Spleen (tissue), 11 donors: ENCODE results near the gene CCNH. TPM values are rescaled to one million over a fixed set of nuclear protein-coding genes. Genes with fewer than 3 reads are reported as not detected.

Experiments
- DNase-seq: peaks from one replicate; pipeline ENCODE4 v3.0.0-alpha.2; 2020
- H3K27ac ChIP-seq, 8 donors: fragments of 200-600 bp; sonication (generic) in 7 of 8; 1 replicate in 4 of 8; 2 replicates in 4 of 8; pipeline versions ENCODE4 v1.5.0 to v1.8.0; 2016 to 2021; ENCODE audit warnings: inconsistent platforms in 4 of 8, mild to moderate bottlenecking in 4 of 8, moderate library complexity in 1 of 8
- H3K27me3 ChIP-seq, 7 donors: fragments of 200-600 bp; sonication (generic) in 6 of 7; replicated peaks in 1 of 7; 1 replicate in 4 of 7; 2 replicates in 3 of 7; pipeline versions ENCODE4 v1.5.0 to v1.8.0; 2016 to 2021; ENCODE audit warnings: inconsistent platforms in 3 of 7, mild to moderate bottlenecking in 1 of 7
- H3K36me3 ChIP-seq, 6 donors: fragments of 200-600 bp; sonication (generic) in 5 of 6; 1 replicate in 4 of 6; 2 replicates in 2 of 6; pipeline versions ENCODE4 v1.5.0 to v1.8.0; 2016 to 2021; ENCODE audit warnings: inconsistent platforms in 2 of 6
- H3K4me1 ChIP-seq, 6 donors: fragments of 200-600 bp; sonication (generic) in 5 of 6; 1 replicate in 3 of 6; 2 replicates in 3 of 6; pipeline versions ENCODE4 v1.5.0 to v1.8.0; 2016 to 2021; ENCODE audit warnings: inconsistent platforms in 3 of 6
- H3K4me3 ChIP-seq, 8 donors: fragments of 200-600 bp; sonication (generic) in 7 of 8; 1 replicate in 4 of 8; 2 replicates in 4 of 8; pipeline versions ENCODE4 v1.5.0 to v1.8.0; 2016 to 2021; ENCODE audit warnings: inconsistent platforms in 4 of 8, mild to moderate bottlenecking in 4 of 8, moderate library complexity in 2 of 8
- H3K9me3 ChIP-seq, 8 donors: fragments of 200-600 bp; sonication (generic) in 7 of 8; 1 replicate in 4 of 8; 2 replicates in 4 of 8; pipeline versions ENCODE4 v1.5.0 to v1.8.0; 2016 to 2021; ENCODE audit warnings: inconsistent platforms in 4 of 8
- POLR2A ChIP-seq, 3 donors: fragments of 450-650 bp; IDR thresholded peaks; one replicate each; pipeline ENCODE4 v1.5.1; 2017; ENCODE audit warnings: antibody characterized with exemption in 3 of 3, mild to moderate bottlenecking in 1 of 3
- POLR2AphosphoS5 ChIP-seq, 3 donors: sonication (generic); formaldehyde crosslinking; IDR thresholded peaks; one replicate each; pipeline ENCODE4 v1.5.1; 2017; ENCODE audit warnings: antibody characterized with exemption in 3 of 3
- WGBS, 5 donors: extraction: QIAGEN DNeasy Blood & Tissue Kit in 3 of 5; methylation state at CpG; one replicate each; pipeline versions ENCODE4 v1.1.5 to v1.1.7; 2013 to 2018; 5-methylcytosine and 5-hydroxymethylcytosine counted together
- intact Hi-C: fragments of 100-400 bp; cut with DNase I; formaldehyde crosslinking; loops from one replicate; pipeline ENCODE4 v1.15.0; 2023; ENCODE audit warnings: low total_unique reads
- polyA plus RNA-seq, 3 donors: library from polyadenylated mRNA; stranded (reverse); fragments of 200-250 nt; gene quantifications; one replicate each; pipeline ENCODE4 v1.2.1, GENCODE V29; 2013
- total RNA-seq, 7 donors: library from RNA; depleted of rRNA in 3 of 7; stranded (reverse); fragments of >200 nt in 3 of 7; fragmentation: NEBNext Ultra II Directional in 4 of 7; extraction: Animal tissue kit (Norgen Biotek cat#: 25700) in 4 of 7; gene quantifications; one replicate each; pipeline versions ENCODE4 v1.1.0 to v1.2.1, GENCODE V29; 2016 to 2021
- TF ChIP-seq, protein P1 (sequence below), 11 experiments: fragments of 200-600 bp in 7 of 11; fragments of 450-650 bp in 4 of 11; sonication (generic) in 4 of 11; IDR thresholded peaks in 8 of 11; conservative IDR thresholded peaks in 3 of 11; 1 replicate in 7 of 11; 2 replicates in 4 of 11; pipeline versions ENCODE4 v1.4.0 to v1.8.0; 2016 to 2021; ENCODE audit warnings: antibody characterized with exemption in 11 of 11, inconsistent platforms in 4 of 11, mild to moderate bottlenecking in 1 of 11
- donor health status: healthy with polysubstance abuse.
- donor health status: DM: no; HTN: no; CAD: no; lungs with moderate emphysema.
- donor health status: DM: no; HTN: no; CAD: no.
- donor health status: Bipolar disorder and iron deficiency.
- donor health status: healthy.
- donor health status: DM: no; HTN: no; CAD: no.
- donor health status: DM: yes; HTN: yes; CAD: no.

CCNH gene
- total and polyA plus RNA-seq, 10 donors: 32.5 to 188 (median 70.8) TPM

DNA sequence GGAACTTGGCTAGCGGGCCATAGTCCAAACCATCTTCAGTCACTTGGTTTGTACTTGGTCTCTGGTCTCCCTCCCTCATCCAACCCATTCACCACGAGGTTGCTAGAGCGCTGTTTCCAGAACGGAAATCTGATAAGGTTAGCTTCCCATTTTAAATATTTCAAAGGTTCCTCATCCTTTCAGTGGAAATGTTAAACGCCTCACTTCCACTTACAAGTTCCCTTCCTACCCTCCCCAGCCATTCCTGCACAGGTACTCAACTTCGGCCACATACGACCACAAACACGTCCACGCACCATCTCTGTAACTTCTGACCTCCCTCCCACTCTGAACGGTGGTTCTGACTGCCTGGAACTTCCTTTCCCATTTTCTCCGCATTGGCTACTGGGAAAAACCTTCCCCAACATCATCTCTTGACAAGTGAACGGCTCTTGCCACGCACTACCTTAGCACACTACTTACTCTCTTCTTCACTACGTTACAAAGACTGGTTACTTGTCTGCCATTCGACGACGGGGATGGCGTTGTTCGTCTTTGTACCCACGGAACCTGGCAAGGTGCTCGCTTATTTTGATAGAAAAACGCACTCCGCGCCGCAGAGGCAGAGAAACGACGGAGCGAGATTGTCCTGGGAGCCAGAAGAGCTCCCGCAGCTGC is 629 bp downstream of the CCNH start:
- intact Hi-C loops: loop anchor here (10.0 kb wide), 1 partner anchor 797 kb away; the partner anchor contains the start of gene COX7C
- peaks cover 0 to 40% (median 27%) of the 10 kb centered on the region in 6 donors for H3K36me3 ChIP-seq
- TF ChIP-seq POLR2AphosphoS5 (IDR thresholded peaks at IDR 0.05) (peak in 1 of 3 donors; percentile 3), POLR2A (IDR thresholded peaks at IDR 0.05) (no peak)
- TF ChIP-seq, protein P1, sequence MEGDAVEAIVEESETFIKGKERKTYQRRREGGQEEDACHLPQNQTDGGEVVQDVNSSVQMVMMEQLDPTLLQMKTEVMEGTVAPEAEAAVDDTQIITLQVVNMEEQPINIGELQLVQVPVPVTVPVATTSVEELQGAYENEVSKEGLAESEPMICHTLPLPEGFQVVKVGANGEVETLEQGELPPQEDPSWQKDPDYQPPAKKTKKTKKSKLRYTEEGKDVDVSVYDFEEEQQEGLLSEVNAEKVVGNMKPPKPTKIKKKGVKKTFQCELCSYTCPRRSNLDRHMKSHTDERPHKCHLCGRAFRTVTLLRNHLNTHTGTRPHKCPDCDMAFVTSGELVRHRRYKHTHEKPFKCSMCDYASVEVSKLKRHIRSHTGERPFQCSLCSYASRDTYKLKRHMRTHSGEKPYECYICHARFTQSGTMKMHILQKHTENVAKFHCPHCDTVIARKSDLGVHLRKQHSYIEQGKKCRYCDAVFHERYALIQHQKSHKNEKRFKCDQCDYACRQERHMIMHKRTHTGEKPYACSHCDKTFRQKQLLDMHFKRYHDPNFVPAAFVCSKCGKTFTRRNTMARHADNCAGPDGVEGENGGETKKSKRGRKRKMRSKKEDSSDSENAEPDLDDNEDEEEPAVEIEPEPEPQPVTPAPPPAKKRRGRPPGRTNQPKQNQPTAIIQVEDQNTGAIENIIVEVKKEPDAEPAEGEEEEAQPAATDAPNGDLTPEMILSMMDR (IDR thresholded peaks at IDR 0.05 in 8 of 11, conservative IDR thresholded peaks at IDR 0.05 in 3 of 11): no peak
- H3K4me3 ChIP-seq: peak overlapping the region; percentile 35 to 82 (median 66)
- no peaks in the 10 kb centered on the region for H3K9me3 ChIP-seq
- H3K27ac ChIP-seq: peak overlapping the region; percentile 73 to 99 (median 98)
- DNase-seq: no peak
- H3K27me3 ChIP-seq: no peaks in the 10 kb centered on the region
- 0 to 1% (median 0%) methylated on average over 28 to 29 of the region's 29 CpGs for WGBS, 5 donors
- H3K4me1 ChIP-seq: peaks cover 24 to 56% (median 41%) of the 10 kb centered on the region in 6 donors

GRCh38 chr5:87411586-87411972 is 1.2 kb downstream of the CCNH start:
- peak overlapping the region; percentile 73 to 99 (median 98) for H3K27ac ChIP-seq
- peak overlapping the region; percentile 35 to 82 (median 66) for H3K4me3 ChIP-seq
- no peaks in the 10 kb centered on the region for H3K27me3 ChIP-seq
- H3K9me3 ChIP-seq: no peaks in the 10 kb centered on the region
- peaks cover 24 to 61% (median 41%) of the 10 kb centered on the region in 6 donors for H3K4me1 ChIP-seq
- 5 to 15% (median 7%) methylated on average over 5 of the region's 5 CpGs for WGBS, 5 donors
- TF ChIP-seq, protein P1 (IDR thresholded peaks at IDR 0.05 in 8 of 11, conservative IDR thresholded peaks at IDR 0.05 in 3 of 11): no peak
- no peak for TF ChIP-seq POLR2AphosphoS5 (IDR thresholded peaks at IDR 0.05)
- no peak for TF ChIP-seq POLR2A (IDR thresholded peaks at IDR 0.05)
- no peak for DNase-seq
- intact Hi-C loops: loop anchor here (10.0 kb wide), 1 partner anchor 797 kb away; the partner anchor contains the start of gene COX7C
- peaks cover 0 to 46% (median 32%) of the 10 kb centered on the region in 6 donors for H3K36me3 ChIP-seq

DNA sequence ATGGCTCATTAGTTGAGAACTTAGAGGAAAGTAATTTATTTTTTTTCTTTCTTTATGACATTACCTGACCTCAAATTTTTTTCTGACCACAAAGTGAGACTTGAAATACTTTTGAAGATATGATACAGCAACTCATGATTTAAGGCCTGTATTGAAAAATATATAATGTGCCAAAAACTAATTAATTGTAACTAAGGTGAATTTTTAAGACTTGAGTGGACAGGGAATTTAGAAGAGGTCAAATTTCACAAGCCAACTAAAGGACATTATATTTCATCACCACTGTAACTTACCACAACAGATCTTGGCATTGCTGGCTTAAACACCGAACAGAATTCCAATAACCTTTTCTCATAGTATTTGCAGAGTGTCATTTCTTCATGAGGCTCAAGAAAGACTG is 1.8 kb downstream of the CCNH start:
- Histone ChIP-seq H3K4me3 (peak overlapping the region in 1 of 8 donors; percentile 81), H3K27ac (peak overlapping the region in 4 of 8 donors; percentile 98 to 99 (median 99)), H3K9me3 (no peaks in the 10 kb centered on the region), H3K36me3 (peaks cover 0 to 52% (median 38%) of the 10 kb centered on the region in 6 donors), H3K27me3 (no peaks in the 10 kb centered on the region), H3K4me1 (peaks cover 24 to 68% (median 41%) of the 10 kb centered on the region in 6 donors)
- 58 to 97% (median 67%) methylated on average over 1 of the region's 1 CpG for WGBS, 5 donors
- intact Hi-C loops: loop anchor here (10.0 kb wide), 1 partner anchor 796 kb away; the partner anchor contains the start of gene COX7C
- DNase-seq: no peak
- TF ChIP-seq POLR2AphosphoS5 (IDR thresholded peaks at IDR 0.05) (no peak), POLR2A (IDR thresholded peaks at IDR 0.05) (no peak)
- TF ChIP-seq, protein P1 (IDR thresholded peaks at IDR 0.05 in 8 of 11, conservative IDR thresholded peaks at IDR 0.05 in 3 of 11): no peak

GRCh38 chr5:87408204-87408603 is 4.5 kb downstream of the CCNH start:
- intact Hi-C loops: no loop called here
- 35 to 70% (median 47%) methylated on average over 2 of the region's 2 CpGs for WGBS, 5 donors
- TF ChIP-seq, protein P1 (IDR thresholded peaks at IDR 0.05 in 8 of 11, conservative IDR thresholded peaks at IDR 0.05 in 3 of 11): no peak
- TF ChIP-seq POLR2AphosphoS5 (IDR thresholded peaks at IDR 0.05): no peak
- no peak for TF ChIP-seq POLR2A (IDR thresholded peaks at IDR 0.05)
- DNase-seq: no peak
- Histone ChIP-seq H3K36me3 (peaks cover 0 to 79% (median 60%) of the 10 kb centered on the region in 6 donors), H3K27ac (peak overlapping the region in 3 of 8 donors; percentile 15 to 33 (median 24)), H3K27me3 (no peaks in the 10 kb centered on the region), H3K9me3 (no peaks in the 10 kb centered on the region), H3K4me1 (peaks cover 19 to 86% (median 37%) of the 10 kb centered on the region in 6 donors), H3K4me3 (no peak overlapping the region)
